Liver (tissue), 9 donors: ENCODE data around the gene CEP131. TPM values are rescaled to one million over a fixed set of nuclear protein-coding genes. Genes with fewer than 3 reads are reported as not detected.

Source experiments
- DNase-seq: peaks from one replicate; pipeline ENCODE4 v3.0.0-alpha.2; 2017; ENCODE audit warnings: low spot score
- H3K27ac ChIP-seq, 2 donors: one replicate each; pipeline ENCODE4 v1.7.0; 2013; ENCODE audit warnings: inconsistent platforms in 2 of 2, low read length in 2 of 2, control low read depth in 1 of 2, low read depth in 1 of 2, mild to moderate bottlenecking in 1 of 2
- H3K27me3 ChIP-seq, 4 donors: one replicate each; pipeline versions ENCODE4 v1.6.1 to v1.7.0; 2013; ENCODE audit warnings: low read length in 3 of 4, inconsistent platforms in 1 of 4, mild to moderate bottlenecking in 1 of 4, moderate library complexity in 1 of 4; ENCODE audit not compliant: control insufficient read depth in 4 of 4, insufficient read depth in 4 of 4
- H3K36me3 ChIP-seq, 4 donors: one replicate each; pipeline versions ENCODE4 v1.6.1 to v1.7.0; 2013; ENCODE audit warnings: low read length in 3 of 4, mild to moderate bottlenecking in 3 of 4, low read depth in 1 of 4, moderate library complexity in 1 of 4; ENCODE audit not compliant: control insufficient read depth in 4 of 4, insufficient read depth in 3 of 4
- H3K4me1 ChIP-seq, 4 donors: one replicate each; pipeline versions ENCODE4 v1.6.1 to v1.7.0; 2013; ENCODE audit warnings: low read length in 3 of 4, mild to moderate bottlenecking in 3 of 4, moderate library complexity in 1 of 4; ENCODE audit not compliant: control insufficient read depth in 4 of 4, insufficient read depth in 4 of 4
- H3K4me3 ChIP-seq, 3 donors: one replicate each; pipeline versions ENCODE4 v1.6.1 to v1.7.0; 2013; ENCODE audit warnings: low read length in 3 of 3, control low read depth in 1 of 3, low read depth in 1 of 3, mild to moderate bottlenecking in 1 of 3
- H3K9ac ChIP-seq, 2 donors: one replicate each; pipeline ENCODE4 v1.7.0; 2013; ENCODE audit warnings: low read length in 2 of 2, mild to moderate bottlenecking in 2 of 2, moderate library complexity in 2 of 2, control low read depth in 1 of 2, low read depth in 1 of 2
- H3K9me3 ChIP-seq, 4 donors: one replicate each; pipeline versions ENCODE4 v1.6.1 to v1.7.0; 2013; ENCODE audit warnings: low read length in 3 of 4; ENCODE audit not compliant: control insufficient read depth in 4 of 4
- ATF3 ChIP-seq: IDR thresholded peaks from 2 replicates; pipeline ENCODE4 v1.6.1; 2016; ENCODE audit warnings: antibody characterized with exemption
- CTCF ChIP-seq: fragments of 150-350 bp; IDR thresholded peaks from 2 replicates; pipeline ENCODE4 v1.5.1; 2017; ENCODE audit warnings: improper control_type of control experiment, low read depth, low read length; ENCODE audit not compliant: missing input control
- EGR1 ChIP-seq, 2 donors: IDR thresholded peaks; 2 replicates each; pipeline ENCODE4 v1.6.1; 2016 to 2018; ENCODE audit warnings: antibody characterized with exemption in 2 of 2, low read depth in 2 of 2
- FOXA1 ChIP-seq: IDR thresholded peaks from 2 replicates; pipeline ENCODE4 v1.6.1; 2016; ENCODE audit warnings: antibody characterized with exemption
- FOXA2 ChIP-seq: IDR thresholded peaks from 2 replicates; pipeline ENCODE4 v1.6.1; 2016; ENCODE audit warnings: antibody characterized with exemption
- GABPA ChIP-seq, 2 donors: IDR thresholded peaks in 1 of 2; conservative IDR thresholded peaks in 1 of 2; 2 replicates each; pipeline ENCODE4 v1.6.1; 2016; ENCODE audit warnings: antibody characterized with exemption in 2 of 2, mild to moderate bottlenecking in 1 of 2, moderate library complexity in 1 of 2
- HNF4A ChIP-seq, 2 donors: conservative IDR thresholded peaks; 2 replicates each; pipeline ENCODE4 v1.6.1; 2016; ENCODE audit warnings: antibody characterized with exemption in 2 of 2, mild to moderate bottlenecking in 2 of 2
- HNF4G ChIP-seq: IDR thresholded peaks from 2 replicates; pipeline ENCODE4 v1.6.1; 2016; ENCODE audit warnings: antibody characterized with exemption
- JUND ChIP-seq, 2 donors: IDR thresholded peaks; 2 replicates each; pipeline ENCODE4 v1.6.1; 2016; ENCODE audit warnings: antibody characterized with exemption in 2 of 2
- MAX ChIP-seq: IDR thresholded peaks from 2 replicates; pipeline ENCODE4 v1.6.1; 2016; ENCODE audit warnings: antibody characterized with exemption
- NR2F2 ChIP-seq: IDR thresholded peaks from 2 replicates; pipeline ENCODE4 v1.6.1; 2016; ENCODE audit warnings: antibody characterized with exemption
- RAD21 ChIP-seq, 2 donors: IDR thresholded peaks; 2 replicates each; pipeline ENCODE4 v1.6.1; 2016; ENCODE audit warnings: antibody characterized with exemption in 2 of 2, mild to moderate bottlenecking in 2 of 2
- REST ChIP-seq: IDR thresholded peaks from 2 replicates; pipeline ENCODE4 v1.6.1; 2016; ENCODE audit warnings: antibody characterized with exemption, mild to moderate bottlenecking
- RXRA ChIP-seq, 2 donors: IDR thresholded peaks; 2 replicates each; pipeline ENCODE4 v1.6.1; 2017 to 2018; ENCODE audit warnings: antibody characterized with exemption in 2 of 2, mild to moderate bottlenecking in 1 of 2
- SP1 ChIP-seq: IDR thresholded peaks from 2 replicates; pipeline ENCODE4 v1.6.1; 2018; ENCODE audit warnings: antibody characterized with exemption, mild to moderate bottlenecking
- TAF1 ChIP-seq: conservative IDR thresholded peaks from 2 replicates; pipeline ENCODE4 v1.6.1; 2016; ENCODE audit warnings: antibody characterized with exemption, mild to moderate bottlenecking
- YY1 ChIP-seq: IDR thresholded peaks from 2 replicates; pipeline ENCODE4 v1.6.1; 2016; ENCODE audit warnings: antibody characterized with exemption, mild to moderate bottlenecking
- ZBTB33 ChIP-seq: IDR thresholded peaks from 2 replicates; pipeline ENCODE4 v1.6.1; 2016; ENCODE audit warnings: antibody characterized with exemption
- WGBS: extraction: QIAGEN DNeasy Blood & Tissue Kit; methylation state at CpG from one replicate; pipeline ENCODE4 v1.1.7; 2013; 5-methylcytosine and 5-hydroxymethylcytosine counted together
- polyA plus RNA-seq, 2 donors: library from polyadenylated mRNA; stranded (reverse) in 1 of 2; unstranded in 1 of 2; fragments of 200-250 nt in 1 of 2; fragments of >200 nt in 1 of 2; fragmentation: Nextera tagmentation in 1 of 2; extraction: Ambion mirVana in 1 of 2; gene quantifications; one replicate each; pipeline versions ENCODE4 v1.2.1 to v1.2.3, GENCODE V29; 2013 to 2015
- total RNA-seq, 2 donors: library from RNA; depleted of rRNA; stranded (reverse); fragments of >200 nt; gene quantifications; one replicate each; pipeline ENCODE4 v1.2.3, GENCODE V29; 2014
- donor health status: healthy.
- donor health status: healthy.
- donor health status: healthy.
- donor health status: healthy.
- donor health status: healthy.

Gene CEP131
- total and polyA plus RNA-seq, 4 donors = 0.71 to 6.3 (median 2.2) TPM

GRCh38 chr17:81159611-81160265 is 63.0 kb downstream of the CEP131 start:
- Histone ChIP-seq H3K9ac (no peak overlapping the region), H3K4me3 (peak overlapping the region in 1 of 3 donors; percentile 16), H3K27me3 (no peaks in the 10 kb centered on the region), H3K27ac (no peak overlapping the region), H3K36me3 (no peaks in the 10 kb centered on the region), H3K4me1 (peaks cover 0 to 2% (median 1%) of the 10 kb centered on the region in 4 donors), H3K9me3 (no peaks in the 10 kb centered on the region)
- WGBS = 71% methylated on average over 25 of the region's 25 CpGs
- no peak for DNase-seq
- TF ChIP-seq ATF3 (no peak), MAX (no peak), NR2F2 (no peak)

DNA sequence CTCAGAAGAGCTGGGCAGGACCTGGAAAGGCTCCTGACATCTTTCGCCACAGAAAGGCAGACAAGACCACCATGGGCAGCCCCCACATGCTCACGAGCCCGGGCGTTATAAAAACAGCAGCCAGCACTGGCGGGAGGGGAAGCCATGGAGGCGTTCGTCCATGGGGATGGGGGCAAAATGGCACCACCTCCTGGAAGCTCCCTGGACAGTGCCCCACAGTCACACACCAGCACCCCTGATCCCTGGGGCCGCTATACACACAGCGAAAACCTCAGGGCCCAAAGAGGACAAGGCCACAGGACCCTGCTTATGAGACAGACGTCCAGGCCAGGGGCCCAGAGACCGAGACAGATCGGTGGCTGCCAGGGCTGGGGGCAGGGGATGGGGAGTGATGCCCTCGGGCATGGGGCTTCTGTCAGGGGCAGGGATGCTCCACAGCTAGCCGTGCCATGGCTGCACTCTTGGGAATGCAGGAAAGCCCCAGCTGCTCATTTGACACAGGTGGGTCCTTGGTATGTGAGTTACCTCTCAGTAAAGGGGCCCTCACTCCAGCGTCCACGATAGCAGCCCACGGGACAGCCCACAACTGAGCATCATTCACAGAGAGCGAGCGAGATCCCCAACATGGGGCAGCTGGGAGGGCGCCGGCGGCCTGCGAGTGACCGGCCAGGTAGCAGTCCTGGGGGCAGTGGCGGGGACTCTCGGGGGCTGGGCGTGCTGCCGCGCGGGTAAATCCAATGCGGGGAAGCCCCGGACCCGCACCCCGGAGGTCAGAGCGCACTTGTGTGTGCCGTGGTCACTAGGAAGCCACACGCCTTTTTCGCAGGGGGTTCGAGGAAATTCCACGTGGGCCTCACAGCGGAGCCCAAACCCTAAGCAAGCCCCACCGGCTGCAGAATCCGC is 63.8 kb downstream of the CEP131 start:
- Histone ChIP-seq H3K4me3 (no peak overlapping the region), H3K4me1 (peaks cover 0 to 2% (median 1%) of the 10 kb centered on the region in 4 donors), H3K27me3 (no peaks in the 10 kb centered on the region), H3K27ac (no peak overlapping the region), H3K9me3 (no peaks in the 10 kb centered on the region), H3K36me3 (no peaks in the 10 kb centered on the region), H3K9ac (no peak overlapping the region)
- no peak for DNase-seq
- TF ChIP-seq ZBTB33 = no peak
- TF ChIP-seq YY1 = no peak
- TF ChIP-seq CTCF = no peak
- TF ChIP-seq SP1 = no peak
- TF ChIP-seq HNF4G = no peak
- TF ChIP-seq EGR1 (IDR thresholded peaks at IDR 0.05; ENCODE audit: low read depth in 2 of 2) = no peak
- TF ChIP-seq GABPA (IDR thresholded peaks at IDR 0.05 in 1 of 2, conservative IDR thresholded peaks at IDR 0.05 in 1 of 2) = no peak
- TF ChIP-seq REST = no peak
- no peak for TF ChIP-seq JUND (IDR thresholded peaks at IDR 0.05)
- no peak for TF ChIP-seq FOXA1
- TF ChIP-seq HNF4A (conservative IDR thresholded peaks at IDR 0.05) = no peak
- no peak for TF ChIP-seq MAX
- no peak for TF ChIP-seq ATF3
- no peak for TF ChIP-seq RXRA (IDR thresholded peaks at IDR 0.05)
- no peak for TF ChIP-seq FOXA2
- TF ChIP-seq NR2F2 = no peak
- TF ChIP-seq RAD21 (IDR thresholded peaks at IDR 0.05) = no peak
- TF ChIP-seq TAF1 = no peak
- 94% methylated on average over 43 of the region's 43 CpGs for WGBS
